Gastroesophageal sphincter (tissue), 4 donors: ENCODE data around the gene FBXW11. TPM values are rescaled to one million over a fixed set of nuclear protein-coding genes. Genes with fewer than 3 reads are reported as not detected.

Source experiments
- ATAC-seq: fragments of 150-250 bp; one replicate; pipeline ENCODE4 v1.9.1; 2016; ENCODE audit warnings: mild to moderate bottlenecking, moderate library complexity
- H3K27ac ChIP-seq, 4 donors: fragments of 200-600 bp; sonication (generic) in 3 of 4; 1 replicate in 3 of 4; 2 replicates in 1 of 4; pipeline ENCODE4 v1.5.1; 2016 to 2019
- H3K27me3 ChIP-seq: fragments of 200-600 bp; sonication (generic); one replicate; pipeline ENCODE4 v1.5.1; 2019
- H3K36me3 ChIP-seq, 2 donors: fragments of 200-600 bp; sonication (generic); one replicate each; pipeline ENCODE4 v1.5.1; 2019; ENCODE audit warnings: control low read depth in 1 of 2
- H3K4me1 ChIP-seq, 3 donors: fragments of 200-600 bp; sonication (generic); 1 replicate in 2 of 3; 2 replicates in 1 of 3; pipeline ENCODE4 v1.5.1; 2016 to 2019; ENCODE audit warnings: control low read depth in 2 of 3
- H3K4me3 ChIP-seq, 2 donors: fragments of 200-600 bp; sonication (generic); one replicate each; pipeline ENCODE4 v1.5.1; 2019; ENCODE audit warnings: mild to moderate bottlenecking in 1 of 2, moderate library complexity in 1 of 2
- H3K9me3 ChIP-seq, 3 donors: fragments of 200-600 bp; sonication (generic); one replicate each; pipeline ENCODE4 v1.5.1; 2017 to 2019; ENCODE audit warnings: control low read depth in 2 of 3
- EP300 ChIP-seq: sonication (generic); formaldehyde crosslinking; IDR thresholded peaks from one replicate; pipeline ENCODE4 v1.6.1; 2017; ENCODE audit warnings: antibody characterized with exemption, mild to moderate bottlenecking
- POLR2A ChIP-seq, 2 donors: fragments of 450-650 bp; IDR thresholded peaks; one replicate each; pipeline ENCODE4 v1.6.1; 2017; ENCODE audit warnings: antibody characterized with exemption in 2 of 2, mild to moderate bottlenecking in 2 of 2, moderate library complexity in 1 of 2
- POLR2AphosphoS5 ChIP-seq: sonication (generic); formaldehyde crosslinking; IDR thresholded peaks from one replicate; pipeline ENCODE4 v1.6.1; 2017; ENCODE audit warnings: antibody characterized with exemption
- WGBS, 2 donors: methylation state at CpG; one replicate each; pipeline ENCODE4 v1.1.5; 2018; ENCODE audit warnings: low coverage in 1 of 2; 5-methylcytosine and 5-hydroxymethylcytosine counted together
- total RNA-seq, 4 donors: library from RNA; depleted of rRNA; stranded (reverse); fragments of >200 nt; gene quantifications; one replicate each; pipeline ENCODE4 v1.1.0, GENCODE V29; 2016
- TF ChIP-seq, protein P1 (sequence below), 4 experiments: fragments of 200-600 bp in 2 of 4; fragments of 450-650 bp in 2 of 4; sonication (generic) in 1 of 4; IDR thresholded peaks; one replicate each; pipeline ENCODE4 v1.5.1; 2017 to 2019; ENCODE audit warnings: antibody characterized with exemption in 4 of 4, mild to moderate bottlenecking in 2 of 4, moderate library complexity in 2 of 4

FBXW11 gene
- total RNA-seq, 4 donors from 2014 or later, result 64.3 to 88.3 (median 76.3) TPM

DNA sequence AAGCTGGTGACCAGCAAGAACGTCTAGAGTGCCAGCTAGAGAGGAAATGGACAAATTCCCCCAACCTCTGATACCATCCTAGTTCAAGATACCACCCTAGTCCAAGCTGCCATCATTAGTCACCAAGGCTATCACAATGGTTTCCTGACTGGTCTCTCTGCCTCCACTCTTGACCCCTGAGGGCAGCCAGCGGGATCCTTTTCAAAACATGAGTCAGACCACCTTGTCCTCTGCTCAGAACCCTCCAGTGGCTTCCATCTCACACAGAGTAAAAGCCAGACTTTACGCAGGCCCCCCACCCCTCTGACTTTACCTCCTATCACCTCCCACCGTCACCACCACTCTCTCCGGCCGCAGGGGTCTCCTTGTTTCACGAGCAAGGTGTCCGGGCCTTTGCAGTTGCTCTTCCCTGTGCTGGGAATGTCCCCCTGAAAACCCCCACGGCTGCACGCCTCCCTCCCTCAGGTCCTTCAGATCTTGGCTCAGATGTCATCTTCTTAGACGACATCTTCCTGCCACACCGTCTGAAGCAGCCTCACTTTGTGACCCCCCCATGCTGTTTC is 42.2 kb upstream of the FBXW11 start:
- Histone ChIP-seq H3K9me3 (no peaks in the 10 kb centered on the region), H3K4me3 (no peak overlapping the region), H3K36me3 (peaks cover 0 to 78% of the 10 kb centered on the region in 2 donors), H3K27me3 (no peaks in the 10 kb centered on the region), H3K27ac (no peak overlapping the region), H3K4me1 (peaks cover 0 to 13% (median 0%) of the 10 kb centered on the region in 3 donors)
- TF ChIP-seq POLR2AphosphoS5 (no peak), EP300 (no peak), POLR2A (IDR thresholded peaks at IDR 0.05) (no peak)
- TF ChIP-seq, protein P1, sequence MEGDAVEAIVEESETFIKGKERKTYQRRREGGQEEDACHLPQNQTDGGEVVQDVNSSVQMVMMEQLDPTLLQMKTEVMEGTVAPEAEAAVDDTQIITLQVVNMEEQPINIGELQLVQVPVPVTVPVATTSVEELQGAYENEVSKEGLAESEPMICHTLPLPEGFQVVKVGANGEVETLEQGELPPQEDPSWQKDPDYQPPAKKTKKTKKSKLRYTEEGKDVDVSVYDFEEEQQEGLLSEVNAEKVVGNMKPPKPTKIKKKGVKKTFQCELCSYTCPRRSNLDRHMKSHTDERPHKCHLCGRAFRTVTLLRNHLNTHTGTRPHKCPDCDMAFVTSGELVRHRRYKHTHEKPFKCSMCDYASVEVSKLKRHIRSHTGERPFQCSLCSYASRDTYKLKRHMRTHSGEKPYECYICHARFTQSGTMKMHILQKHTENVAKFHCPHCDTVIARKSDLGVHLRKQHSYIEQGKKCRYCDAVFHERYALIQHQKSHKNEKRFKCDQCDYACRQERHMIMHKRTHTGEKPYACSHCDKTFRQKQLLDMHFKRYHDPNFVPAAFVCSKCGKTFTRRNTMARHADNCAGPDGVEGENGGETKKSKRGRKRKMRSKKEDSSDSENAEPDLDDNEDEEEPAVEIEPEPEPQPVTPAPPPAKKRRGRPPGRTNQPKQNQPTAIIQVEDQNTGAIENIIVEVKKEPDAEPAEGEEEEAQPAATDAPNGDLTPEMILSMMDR (IDR thresholded peaks at IDR 0.05), result no peak
- 89 to 100% methylated on average over 1 to 11 of the region's 12 CpGs for WGBS, 2 donors
- no peak for ATAC-seq

- 67 to 83% methylated on average over 1 of the region's 1 CpG for WGBS, 2 donors
These were observed 41.7 kb upstream of the FBXW11 start for GRCh38 chr5:172048170-172048422.

GRCh38 chr5:172046593-172046992 is 40.2 kb upstream of the FBXW11 start:
- Histone ChIP-seq H3K4me3 (no peak overlapping the region), H3K27ac (no peak overlapping the region), H3K27me3 (no peaks in the 10 kb centered on the region), H3K4me1 (no peaks in the 10 kb centered on the region), H3K9me3 (no peaks in the 10 kb centered on the region), H3K36me3 (peaks cover 0 to 66% of the 10 kb centered on the region in 2 donors)
- TF ChIP-seq, protein P1 (IDR thresholded peaks at IDR 0.05), result no peak
- TF ChIP-seq POLR2AphosphoS5 (no peak), POLR2A (IDR thresholded peaks at IDR 0.05) (no peak), EP300 (no peak)
- WGBS, 2 donors, result 96 to 97% methylated on average over 4 of the region's 4 CpGs
- no peak for ATAC-seq

More at GRCh38 chr5:172048170-172048422, 41.7 kb upstream of the FBXW11 start:
- Histone ChIP-seq H3K4me3 (no peak overlapping the region), H3K9me3 (no peaks in the 10 kb centered on the region), H3K36me3 (peaks cover 0 to 80% of the 10 kb centered on the region in 2 donors), H3K27me3 (no peaks in the 10 kb centered on the region), H3K27ac (no peak overlapping the region), H3K4me1 (peaks cover 0 to 13% (median 0%) of the 10 kb centered on the region in 3 donors)
- ATAC-seq, result no peak
- no peak for TF ChIP-seq POLR2A (IDR thresholded peaks at IDR 0.05)
- no peak for TF ChIP-seq EP300
- TF ChIP-seq POLR2AphosphoS5, result no peak
- TF ChIP-seq, protein P1 (IDR thresholded peaks at IDR 0.05), result no peak

DNA sequence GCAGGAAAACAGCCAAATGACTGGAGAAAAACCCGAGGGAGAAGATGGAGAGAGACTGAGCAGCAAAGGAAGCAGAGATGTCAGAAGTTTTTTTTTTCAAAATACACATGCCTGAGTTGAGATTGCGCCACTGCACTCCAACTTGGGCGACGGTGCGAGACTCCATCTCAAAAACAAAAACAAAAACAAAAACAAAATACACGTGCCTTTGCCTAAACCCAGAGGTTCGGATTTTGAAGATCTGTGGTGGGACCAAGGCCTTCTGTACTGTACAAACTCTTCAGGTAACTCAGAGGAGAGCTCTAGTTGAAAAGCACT is 38.8 kb upstream of the FBXW11 start:
- Histone ChIP-seq H3K36me3 (peaks cover 0 to 54% of the 10 kb centered on the region in 2 donors), H3K4me3 (no peak overlapping the region), H3K27me3 (no peaks in the 10 kb centered on the region), H3K4me1 (peaks cover 0 to under 1% (median 0%) of the 10 kb centered on the region in 3 donors), H3K27ac (no peak overlapping the region), H3K9me3 (no peaks in the 10 kb centered on the region)
- 75 to 80% methylated on average over 6 to 7 of the region's 7 CpGs for WGBS, 2 donors
- ATAC-seq, result no peak
- TF ChIP-seq, protein P1 (IDR thresholded peaks at IDR 0.05), result no peak
- TF ChIP-seq POLR2AphosphoS5 (no peak), POLR2A (IDR thresholded peaks at IDR 0.05) (no peak), EP300 (no peak)

GRCh38 chr5:172044631-172045314 is 38.3 kb upstream of the FBXW11 start:
- ATAC-seq, result no peak
- H3K36me3 ChIP-seq, result peaks cover 0 to 51% of the 10 kb centered on the region in 2 donors
- WGBS, 2 donors, result 90 to 97% methylated on average over 4 to 6 of the region's 14 CpGs
- TF ChIP-seq EP300 (no peak), POLR2AphosphoS5 (no peak), POLR2A (IDR thresholded peaks at IDR 0.05) (no peak)
- TF ChIP-seq, protein P1 (IDR thresholded peaks at IDR 0.05), result no peak
- H3K4me1 ChIP-seq, result peaks cover 0 to 5% (median 0%) of the 10 kb centered on the region in 3 donors
- no peak overlapping the region for H3K4me3 ChIP-seq
- no peaks in the 10 kb centered on the region for H3K27me3 ChIP-seq
- H3K27ac ChIP-seq, result no peak overlapping the region
- H3K9me3 ChIP-seq, result no peaks in the 10 kb centered on the region
